ENCODE data around the gene WDR91. TPM values are rescaled to one million over a fixed set of nuclear protein-coding genes. Genes with fewer than 3 reads are reported as not detected.
"Not testable (repeated sequence)": the region's sequence is repeated elsewhere in the genome, so short reads cannot be mapped to it uniquely, and the experiment has no call there.

Gene WDR91
- total RNA-seq, 2 donors from 2014 or later: 9.9 to 13.7 TPM

DNA sequence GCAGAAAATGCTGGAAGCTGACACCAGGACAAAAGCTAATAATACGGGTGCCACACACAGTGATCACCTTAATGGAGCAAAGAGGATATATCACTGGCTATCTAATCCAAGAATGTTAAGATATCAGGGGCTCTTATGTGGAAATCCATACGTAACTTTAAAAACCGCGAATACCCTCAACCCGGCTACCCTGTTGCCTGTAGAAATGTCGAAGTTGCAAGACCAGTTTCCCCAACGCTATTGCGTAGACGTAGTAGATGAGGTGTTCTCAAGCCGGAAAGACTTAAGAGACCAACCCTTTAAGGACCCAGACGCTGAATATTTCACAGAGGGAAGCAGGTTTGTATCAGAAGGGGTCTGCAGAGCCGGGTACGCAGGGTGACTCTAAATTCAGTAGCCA, 33.0 kb downstream of the WDR91 start:
- no peak for DNase-seq (ENCODE audit: low spot score in 2 of 2)
- Mint-ChIP-seq H3K9me3 (peaks cover 16 to 27% of the 10 kb centered on the region in 2 donors), H3K36me3 (peaks cover 34 to 43% of the 10 kb centered on the region in 2 donors), H3K27ac (no peak overlapping the region)
- no peak for ATAC-seq

DNA sequence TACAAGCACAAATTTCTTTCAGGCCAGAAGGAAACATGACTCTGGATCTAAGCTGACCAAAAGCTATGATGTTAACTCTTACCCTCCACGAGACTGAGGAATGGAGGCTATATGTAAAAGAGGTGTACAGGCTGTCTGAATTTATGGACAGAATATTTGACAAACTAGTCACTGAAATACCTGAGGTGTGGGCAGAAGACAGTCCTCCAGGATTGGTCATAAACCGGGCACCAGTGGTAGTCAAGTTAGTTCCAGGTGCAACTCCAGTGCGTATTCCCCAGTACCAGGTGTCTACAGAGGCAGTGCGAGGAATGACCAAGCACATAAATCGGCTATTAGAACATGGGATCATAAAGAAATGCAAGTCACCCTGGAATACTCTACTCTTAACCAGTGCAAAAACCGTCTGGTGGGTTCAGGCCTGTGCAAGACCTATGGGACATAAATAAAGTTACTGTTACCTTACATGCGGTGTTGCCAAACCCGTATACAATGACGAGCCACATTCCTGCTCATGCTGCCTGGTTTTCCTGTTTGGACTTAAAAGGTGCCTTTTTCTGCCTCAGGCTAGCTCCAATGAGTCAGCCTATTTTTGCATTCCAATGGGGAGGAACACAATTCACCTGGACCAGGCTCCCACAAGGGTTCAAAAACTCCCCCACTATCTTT, 34.2 kb downstream of the WDR91 start:
- H3K27ac Mint-ChIP-seq: no peak overlapping the region
- DNase-seq (ENCODE audit: low spot score in 2 of 2): no peak
- ATAC-seq: no peak
- H3K36me3 Mint-ChIP-seq: peaks cover 22 to 34% of the 10 kb centered on the region in 2 donors
- peaks cover 10 to 20% of the 10 kb centered on the region in 2 donors for H3K9me3 Mint-ChIP-seq

DNA sequence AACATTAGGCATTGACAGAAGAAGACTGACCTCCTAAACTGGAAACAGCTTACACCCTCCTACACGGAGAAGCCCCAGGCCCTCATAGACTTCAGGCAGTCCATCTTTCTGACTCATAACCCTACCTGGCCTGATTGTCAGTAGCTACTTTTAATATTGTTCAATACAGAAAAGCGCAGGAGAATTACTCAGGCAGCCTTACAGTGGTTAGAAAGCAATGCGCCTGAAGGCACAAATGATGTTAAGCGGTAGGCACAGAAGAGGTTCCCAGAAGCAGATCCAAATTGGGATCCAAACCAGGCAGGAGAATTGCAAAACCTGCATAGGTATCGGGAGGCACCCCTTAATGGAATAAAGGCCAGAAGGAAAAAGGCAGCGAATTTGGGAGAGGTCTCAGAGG, 35.4 kb downstream of the WDR91 start:
- peaks cover 11 to 25% of the 10 kb centered on the region in 2 donors for H3K36me3 Mint-ChIP-seq
- H3K9me3 Mint-ChIP-seq: peaks cover 3 to 12% of the 10 kb centered on the region in 2 donors
- no peak overlapping the region for H3K27ac Mint-ChIP-seq
- ATAC-seq (no peak), DNase-seq (ENCODE audit: low spot score in 2 of 2) (no peak)

DNA sequence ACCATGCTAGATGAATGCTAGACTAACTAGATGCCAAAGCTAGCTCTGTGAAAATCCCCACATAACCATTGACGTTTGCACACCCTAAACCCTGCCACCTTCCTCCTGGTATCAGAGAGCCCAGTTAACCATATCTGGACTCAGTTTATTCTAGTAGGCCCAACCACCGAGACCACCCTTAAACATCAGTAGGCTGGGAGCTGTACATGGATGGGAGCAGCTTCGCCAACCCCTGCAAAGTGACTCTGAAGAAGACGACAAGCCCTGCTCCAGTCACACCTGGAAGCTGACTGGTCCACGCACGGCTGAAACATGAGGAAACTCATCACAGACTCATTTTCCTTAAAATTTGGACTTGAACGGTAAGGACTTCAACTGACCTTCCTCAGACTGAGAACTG, 36.4 kb downstream of the WDR91 start:
- peaks cover under 1 to 6% of the 10 kb centered on the region in 2 donors for H3K9me3 Mint-ChIP-seq
- peaks cover 10 to 16% of the 10 kb centered on the region in 2 donors for H3K36me3 Mint-ChIP-seq
- ATAC-seq (no peak), DNase-seq (ENCODE audit: low spot score in 2 of 2) (no peak)
- no peak overlapping the region for H3K27ac Mint-ChIP-seq

DNA sequence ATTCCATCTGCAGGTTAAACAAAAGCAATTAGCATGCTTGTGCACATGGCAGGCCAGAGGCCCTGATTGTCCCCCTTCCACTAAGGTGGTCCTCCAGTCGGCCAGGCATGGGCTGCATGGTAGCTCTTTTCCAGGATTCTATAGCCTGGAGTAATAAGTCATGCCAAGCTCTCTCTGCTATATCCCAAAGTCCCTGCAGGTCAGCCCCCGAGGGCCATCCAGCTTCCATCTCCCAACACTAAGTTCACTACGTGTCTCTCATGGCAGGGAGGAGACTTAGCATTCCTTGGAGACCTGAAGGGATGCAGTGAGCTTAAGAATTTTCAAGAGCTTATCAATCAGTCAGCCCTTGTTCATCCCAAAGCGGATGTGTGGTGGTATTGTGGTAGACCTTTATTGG, 37.4 kb downstream of the WDR91 start:
- ATAC-seq; H3K27ac Mint-ChIP-seq; H3K9me3 Mint-ChIP-seq; DNase-seq (ENCODE audit: low spot score in 2 of 2): not testable (repeated sequence)
- H3K36me3 Mint-ChIP-seq: peaks cover 15 to 16% of the 10 kb centered on the region in 2 donors

DNA sequence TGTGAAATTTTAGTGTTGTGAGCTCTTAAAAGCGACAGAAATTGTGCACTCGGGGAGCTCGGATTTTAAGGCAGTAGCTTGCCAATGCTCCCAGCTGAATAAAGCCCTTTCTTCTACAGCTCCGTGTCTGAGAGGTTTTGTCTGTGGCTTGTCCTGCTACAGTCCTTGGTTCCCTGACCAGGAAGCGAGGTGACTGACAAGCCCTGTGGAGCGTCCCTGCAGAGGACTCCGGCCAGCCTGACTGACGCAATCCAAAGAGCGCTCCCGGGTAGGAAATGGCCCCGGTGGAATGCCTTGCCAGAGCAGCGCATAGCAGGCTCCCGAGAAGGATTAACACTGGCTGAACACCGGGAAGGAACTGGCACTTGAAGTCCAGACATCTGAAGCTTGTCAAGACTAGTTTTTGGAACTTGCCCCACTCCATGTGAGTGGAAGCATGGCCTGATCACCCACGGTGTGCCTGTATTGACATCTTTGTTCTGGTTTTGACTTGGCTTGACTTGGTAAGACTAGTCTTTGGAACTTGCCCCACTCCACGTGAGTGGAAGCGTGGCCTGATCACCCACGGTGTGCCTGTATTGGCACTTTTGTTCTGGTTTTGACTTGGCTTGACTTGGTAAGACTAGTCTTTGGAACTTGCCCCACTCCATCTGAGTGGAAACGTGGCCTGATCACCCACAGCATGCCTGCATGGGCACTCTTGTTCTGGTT, 39.6 kb downstream of the WDR91 start:
- Mint-ChIP-seq H3K27ac (peak overlapping the region; percentile 91 to 95), H3K36me3 (peaks cover 30 to 35% of the 10 kb centered on the region in 2 donors)
- not testable (repeated sequence) for H3K9me3 Mint-ChIP-seq; DNase-seq (ENCODE audit: low spot score in 2 of 2); ATAC-seq

DNA sequence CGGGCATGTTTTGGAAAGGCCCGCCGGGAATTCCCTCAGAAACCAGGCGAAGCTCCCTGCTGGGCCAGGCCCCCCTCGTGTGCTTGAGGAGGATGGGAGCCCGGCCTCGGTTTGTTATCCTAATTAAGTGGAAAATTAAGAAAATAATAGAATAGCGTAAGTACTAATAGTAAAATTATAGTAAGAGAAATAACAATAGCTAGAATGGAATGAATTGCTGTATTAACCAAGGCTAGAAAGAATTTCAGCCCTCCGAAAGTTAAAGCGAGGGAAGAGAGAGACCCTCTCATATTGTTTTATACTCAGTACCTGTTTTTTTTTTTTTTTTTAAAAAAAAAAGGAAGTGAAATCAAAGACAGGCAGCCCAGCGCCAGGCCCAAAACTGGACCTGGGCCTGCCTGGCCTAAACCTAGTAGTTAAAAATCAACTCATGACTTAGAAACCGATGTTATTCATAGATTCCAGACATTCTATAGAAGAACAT, 40.3 kb downstream of the WDR91 start:
- DNase-seq (ENCODE audit: low spot score in 2 of 2): not testable (repeated sequence)
- peaks cover 30 to 39% of the 10 kb centered on the region in 2 donors for H3K36me3 Mint-ChIP-seq

DNA sequence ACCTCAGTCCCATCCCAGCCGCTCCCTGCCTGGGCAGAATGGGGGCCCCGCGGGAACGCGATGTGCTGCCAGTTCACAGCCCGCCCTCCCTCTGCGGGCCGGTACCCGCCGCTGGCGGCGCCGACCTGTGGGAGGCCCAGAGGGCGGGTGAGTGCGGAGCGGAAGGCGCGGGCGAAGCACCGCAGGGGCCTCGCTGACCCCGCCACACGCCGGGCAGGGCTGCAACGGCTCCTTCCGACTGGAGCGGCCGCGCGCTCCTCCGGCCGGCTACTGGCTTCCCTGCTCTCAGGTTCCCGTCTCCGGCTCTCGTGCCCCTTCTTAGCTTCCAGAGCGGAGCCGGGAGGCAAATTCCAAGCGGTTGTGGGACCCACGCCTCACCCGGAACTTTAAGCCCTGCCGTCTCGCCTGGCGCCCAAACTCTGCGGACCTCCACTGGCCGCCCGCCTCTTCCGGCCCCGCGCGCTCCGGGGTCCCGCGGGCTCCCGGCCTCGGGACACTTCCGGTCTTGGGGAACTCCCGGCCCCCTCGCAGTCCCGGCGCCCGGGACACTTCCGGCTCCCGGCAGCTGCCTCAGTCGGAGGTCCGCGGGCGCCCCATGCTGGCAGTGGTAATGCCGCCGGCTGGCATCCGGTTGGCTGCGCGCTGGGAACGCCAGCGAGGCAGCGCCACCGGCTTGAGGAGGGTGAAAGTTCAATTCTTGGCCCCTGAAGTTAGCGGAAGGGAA, 40.9 kb downstream of the WDR91 start, which contains the start of gene CYREN:
Gene CYREN (minus strand): TSS at position 434 of the 724 bp plus-strand sequence. CDS start 1,785 bp downstream, outside the sequence.
- Mint-ChIP-seq H3K27ac (peak within 1 kb of the TSS; percentile 94 to 95), H3K36me3 (peaks cover 30 to 44% of the 10 kb centered on the region in 2 donors), H3K9me3 (no peaks in the 10 kb centered on the region)
- DNase-seq (ENCODE audit: low spot score in 2 of 2) (peak; percentile 89 to 94), ATAC-seq (peak; percentile 85 to 86)

More for the DNA sequence above, 40.3 kb downstream of the WDR91 start:
- H3K9me3 Mint-ChIP-seq, ATAC-seq: not testable (repeated sequence)
- H3K27ac Mint-ChIP-seq: peak overlapping the region; percentile 91 to 95

DNA sequence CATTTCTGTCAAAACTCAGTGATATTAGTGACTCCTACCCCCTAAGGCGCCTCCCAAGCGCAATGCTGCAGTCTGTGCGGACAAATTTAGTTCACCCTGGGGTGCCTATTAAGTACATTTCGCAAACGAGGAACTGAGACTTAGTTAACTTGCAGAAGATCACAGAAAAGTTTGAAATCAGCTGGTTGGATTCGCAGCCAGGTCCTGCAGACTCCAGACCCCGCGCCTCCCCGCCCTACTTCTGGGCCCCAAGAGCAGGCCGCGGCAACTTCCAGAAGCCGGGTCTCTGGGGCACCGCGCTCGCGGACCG, 41.4 kb downstream of the WDR91 start:
- ATAC-seq: no peak
- H3K27ac Mint-ChIP-seq: peak overlapping the region; percentile 94 to 95
- H3K9me3 Mint-ChIP-seq: no peaks in the 10 kb centered on the region
- H3K36me3 Mint-ChIP-seq: peaks cover 30 to 49% of the 10 kb centered on the region in 2 donors
- DNase-seq (ENCODE audit: low spot score in 2 of 2): no peak

DNA sequence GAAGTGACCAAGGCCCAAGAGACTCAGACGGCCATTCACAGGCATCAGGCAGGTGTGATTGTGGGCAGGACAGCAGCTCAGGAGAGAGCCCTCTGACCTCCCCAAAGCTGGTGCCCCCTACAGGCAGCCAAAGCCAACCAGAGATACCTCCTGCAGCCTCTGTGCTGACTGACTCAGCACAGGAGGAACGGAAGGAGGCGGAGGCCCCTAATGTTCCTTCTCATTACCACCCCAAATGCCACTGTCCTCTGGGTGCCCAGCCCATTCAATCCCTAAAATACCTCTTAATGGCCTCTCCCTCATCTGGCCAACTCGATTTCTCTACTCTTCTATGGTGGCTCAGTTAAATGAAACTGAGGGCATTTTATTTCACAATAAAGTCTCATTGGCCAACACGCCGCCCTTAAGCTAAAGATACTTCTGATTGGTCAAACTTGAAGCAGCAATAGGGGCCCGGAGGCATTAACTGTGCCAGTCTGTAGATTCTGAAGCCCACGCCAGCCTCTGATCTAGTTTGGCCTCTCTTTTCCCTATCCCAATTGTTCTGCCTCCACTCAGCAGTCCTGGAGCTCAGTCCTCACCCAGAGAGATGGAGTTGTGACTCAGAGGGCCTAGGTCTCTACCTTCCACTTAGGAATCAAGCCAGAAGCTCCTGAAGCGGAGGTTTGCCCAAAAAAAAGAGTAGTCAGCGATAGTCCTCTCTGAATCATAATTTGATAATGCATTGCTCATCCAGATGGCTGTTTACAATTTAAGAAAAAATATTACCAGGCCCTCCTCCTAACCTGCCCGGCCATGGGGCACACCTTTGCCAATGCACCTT, 42.0 kb downstream of the WDR91 start:
- Mint-ChIP-seq H3K36me3 (peaks cover 30 to 52% of the 10 kb centered on the region in 2 donors), H3K27ac (peak overlapping the region; percentile 94 to 95), H3K9me3 (no peaks in the 10 kb centered on the region)
- DNase-seq (ENCODE audit: low spot score in 2 of 2) (peak in 1 of 2 donors; percentile 68), ATAC-seq (peak; percentile 42 to 48)

DNA sequence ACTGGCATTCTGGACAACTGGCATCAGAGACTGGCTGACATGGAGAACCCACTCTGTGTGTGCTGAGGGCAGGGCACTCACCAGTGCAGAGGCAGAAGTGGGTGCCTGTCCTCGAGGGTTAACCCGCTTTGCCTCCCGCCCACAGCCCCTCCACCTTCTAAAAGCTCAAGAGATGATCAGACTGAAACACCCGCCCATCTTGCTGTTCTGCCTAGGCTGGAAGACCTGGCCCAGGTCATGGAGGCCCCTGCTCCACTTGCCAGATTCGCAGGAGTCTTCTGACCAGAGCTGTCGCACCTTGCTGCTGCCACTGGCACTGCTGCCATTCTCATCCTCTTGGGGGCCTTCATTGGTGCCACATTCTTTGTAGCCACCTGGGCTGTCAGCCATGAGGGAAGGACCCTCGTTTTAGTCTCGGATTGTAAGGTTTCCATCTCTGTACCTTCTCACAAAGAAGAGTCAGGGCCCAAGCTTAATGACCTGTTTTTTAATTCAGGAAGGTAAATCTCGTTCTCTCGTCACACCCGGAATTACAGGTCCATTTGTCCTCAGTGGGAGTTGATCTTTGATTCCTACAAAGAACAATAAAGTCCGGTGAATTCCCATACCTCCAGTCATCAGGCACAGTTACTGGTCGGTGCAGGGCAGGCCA, 42.7 kb downstream of the WDR91 start:
- peak overlapping the region; percentile 94 to 95 for H3K27ac Mint-ChIP-seq
- ATAC-seq (no peak), DNase-seq (ENCODE audit: low spot score in 2 of 2) (no peak)
- H3K36me3 Mint-ChIP-seq: peaks cover 30 to 58% of the 10 kb centered on the region in 2 donors
- H3K9me3 Mint-ChIP-seq: no peaks in the 10 kb centered on the region

DNA sequence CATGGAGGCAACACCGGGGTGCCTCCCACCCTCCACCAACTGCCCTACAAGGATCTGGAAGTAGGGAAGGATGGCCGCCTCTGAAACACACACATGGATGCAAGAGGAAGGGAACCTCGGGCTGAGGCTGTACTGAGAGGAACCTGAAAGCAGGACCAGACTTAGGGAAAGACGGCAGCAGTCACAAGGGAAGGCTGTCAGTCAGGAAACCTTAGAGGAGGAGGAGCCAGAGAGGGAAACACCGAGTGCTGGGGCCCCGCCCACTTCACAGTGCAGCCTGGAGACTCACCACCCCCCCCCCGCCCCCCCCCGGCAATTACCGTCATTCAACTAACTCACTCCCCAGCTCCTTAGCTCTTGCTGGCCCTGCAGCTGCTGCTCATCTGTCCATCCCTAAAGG, 43.3 kb downstream of the WDR91 start:
- peaks cover 30 to 60% of the 10 kb centered on the region in 2 donors for H3K36me3 Mint-ChIP-seq
- no peaks in the 10 kb centered on the region for H3K9me3 Mint-ChIP-seq
- H3K27ac Mint-ChIP-seq: peak overlapping the region; percentile 94 to 95
- ATAC-seq (no peak), DNase-seq (ENCODE audit: low spot score in 2 of 2) (no peak)

DNA sequence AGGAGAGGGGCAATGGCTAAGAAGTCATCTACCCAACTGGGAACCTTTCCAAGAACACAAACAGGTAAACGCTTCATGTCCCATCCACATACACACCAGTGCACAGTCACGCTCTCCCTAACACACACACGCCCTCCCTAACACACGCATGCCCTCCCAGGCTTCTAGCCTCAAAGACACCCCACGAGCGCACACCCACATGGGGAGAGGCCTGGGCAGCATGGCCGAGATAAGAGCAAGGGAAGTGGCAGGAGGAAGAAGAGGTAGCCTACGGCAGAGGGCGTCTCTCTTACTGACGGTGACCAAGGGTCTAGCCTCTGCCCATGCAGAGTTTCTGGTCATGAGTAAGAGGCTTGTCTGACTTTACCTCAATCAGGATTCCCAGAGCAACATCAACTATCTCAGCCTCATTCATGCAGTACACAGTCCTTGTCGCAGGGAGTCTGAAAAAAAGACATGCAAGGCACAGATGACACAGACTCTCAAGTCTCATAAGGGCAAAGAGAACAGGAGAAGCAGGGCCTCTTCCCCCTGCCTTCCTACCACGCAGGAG, 43.9 kb downstream of the WDR91 start:
- no peak for ATAC-seq
- peaks cover 34 to 65% of the 10 kb centered on the region in 2 donors for H3K36me3 Mint-ChIP-seq
- no peak for DNase-seq (ENCODE audit: low spot score in 2 of 2)
- H3K27ac Mint-ChIP-seq: peak overlapping the region; percentile 66 to 95
- peaks cover 2% of the 10 kb centered on the region in 2 donors for H3K9me3 Mint-ChIP-seq

DNA sequence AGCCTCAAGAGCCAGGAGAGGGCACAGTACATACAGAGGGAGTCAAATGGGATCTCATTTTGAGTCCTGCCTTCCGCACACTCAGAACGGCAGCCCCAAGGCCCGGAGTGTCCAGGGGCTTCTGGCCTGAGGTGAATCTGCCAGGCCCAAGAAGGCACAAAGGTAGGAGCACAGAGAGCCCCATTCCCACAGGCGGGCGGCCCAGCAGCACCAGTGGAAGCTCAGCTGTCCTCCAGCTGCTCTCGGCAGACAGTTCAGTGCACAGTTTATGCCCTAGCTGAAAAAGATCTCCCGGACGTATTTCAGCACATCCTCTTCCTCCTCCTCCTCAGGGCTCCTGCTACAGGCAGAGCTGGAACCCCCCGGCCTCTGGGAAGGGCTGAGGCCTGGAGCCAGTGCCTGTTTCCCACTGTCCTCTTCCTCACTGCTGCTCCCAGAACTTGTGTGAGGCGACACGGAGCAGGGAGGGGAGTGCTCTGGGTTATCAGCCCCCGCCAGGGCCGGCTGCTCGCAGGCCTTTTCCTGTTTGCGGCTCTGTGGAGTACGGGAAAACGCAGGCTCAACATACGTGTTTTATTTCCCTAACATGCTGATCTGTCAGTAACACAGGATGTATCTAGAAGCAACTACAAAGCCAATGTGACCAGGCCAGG, 44.9 kb downstream of the WDR91 start:
- DNase-seq (ENCODE audit: low spot score in 2 of 2): no peak
- peaks cover 44 to 69% of the 10 kb centered on the region in 2 donors for H3K36me3 Mint-ChIP-seq
- peaks cover 9 to 12% of the 10 kb centered on the region in 2 donors for H3K9me3 Mint-ChIP-seq
- ATAC-seq: no peak
- H3K27ac Mint-ChIP-seq: peak overlapping the region; percentile 82 to 95

DNA sequence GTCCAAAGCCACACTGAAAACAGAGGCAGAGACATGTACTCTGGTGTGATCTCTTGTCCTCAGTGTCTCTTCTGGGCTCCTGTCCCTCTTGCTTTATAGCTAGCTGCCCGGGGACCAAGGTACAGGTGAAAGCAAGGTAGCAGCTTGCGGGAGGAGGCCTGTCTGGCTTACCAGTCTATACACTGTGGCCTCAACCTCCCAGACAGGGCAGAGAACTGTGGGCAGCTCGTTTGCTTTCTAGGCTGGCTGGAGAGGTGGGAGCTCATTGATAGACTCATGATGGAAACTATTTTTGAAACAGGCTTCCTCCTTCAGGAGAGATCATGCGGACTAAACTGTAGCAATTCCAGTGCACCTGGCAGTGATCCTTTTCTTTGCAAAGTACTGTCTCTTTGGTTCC, 45.5 kb downstream of the WDR91 start:
- DNase-seq (ENCODE audit: low spot score in 2 of 2) (no peak), ATAC-seq (no peak)
- Mint-ChIP-seq H3K27ac (peak overlapping the region in 1 of 2 donors; percentile 70), H3K9me3 (peaks cover 9 to 13% of the 10 kb centered on the region in 2 donors), H3K36me3 (peaks cover 48 to 75% of the 10 kb centered on the region in 2 donors)

Data from activated naive CD4-positive, alpha-beta T cell treated with anti-CD3 and anti-CD28 coated beads, Interleukin-2, amount 50 U/mL, for 72 hours (primary cell).